NOMO-1 (cell line): ENCODE measurements around the gene JMJD8.
"Not testable (repeated sequence)": the region's sequence is repeated elsewhere in the genome, so short reads cannot be mapped to it uniquely, and the experiment has no call there.

Source experiments
- DNase-seq, 2 experiments: peaks; one replicate each; lab custom pipeline; 2025; ENCODE audit not compliant: unreplicated experiment in 2 of 2; lab: John Stamatoyannopoulos, UW

The JMJD8 gene

GRCh38 chr16:693766-694165, 9.6 kb upstream of the JMJD8 start:
- no peak for DNase-seq

GRCh38 chr16:693364-693763, 9.2 kb upstream of the JMJD8 start:
- DNase-seq = no peak

- no peak for DNase-seq
Measured at GRCh38 chr16:692356-693108, 8.4 kb upstream of the JMJD8 start.

- DNase-seq = not testable (repeated sequence)
Measured at GRCh38 chr16:691242-691641, 7.1 kb upstream of the JMJD8 start.

GRCh38 chr16:689175-689897, 5.2 kb upstream of the JMJD8 start:
- no peak for DNase-seq

- no peak for DNase-seq
Measured at GRCh38 chr16:687499-687898, 3.4 kb upstream of the JMJD8 start.

GRCh38 chr16:686459-687260, 2.5 kb upstream of the JMJD8 start:
- no peak for DNase-seq

GRCh38 chr16:685967-686366, 1.8 kb upstream of the JMJD8 start:
- no peak for DNase-seq

GRCh38 chr16:684961-685696, 995 bp upstream of the JMJD8 start:
- DNase-seq = no peak

GRCh38 chr16:683396-684070, 601 bp downstream of the JMJD8 start:
- no peak for DNase-seq

GRCh38 chr16:682493-683395, 1.4 kb downstream of the JMJD8 start:
- DNase-seq = no peak

GRCh38 chr16:681746-682427, 2.2 kb downstream of the JMJD8 start:
- DNase-seq = no peak

- peak; percentile 17 to 47 for DNase-seq
Measured at GRCh38 chr16:680967-681745, 3.0 kb downstream of the JMJD8 start.

GRCh38 chr16:680625-680945, 3.5 kb downstream of the JMJD8 start:
- no peak for DNase-seq

- DNase-seq = peak; percentile 63 to 78
Measured at GRCh38 chr16:679814-680624, 4.1 kb downstream of the JMJD8 start, which contains the start of gene STUB1. TSS of gene STUB1 (plus strand) at chr16:680410. CDS start at chr16:680526, 116 bp downstream.

- DNase-seq = peak; percentile 32 to 44
Measured at GRCh38 chr16:678858-679813, 5.0 kb downstream of the JMJD8 start.
